Cerebellar nuclear complex (tissue), 1 donor: Measurements from ENCODE around the gene SBK2.

Experiments used
- DNase-seq, 2 experiments: peaks; one replicate each; lab custom pipeline; 2025; lab: John Stamatoyannopoulos, UW

SBK2 gene

GRCh38 chr19:55554741-55555152 is 17.8 kb upstream of the SBK2 start:
- DNase-seq = no peak

- DNase-seq = no peak
These were observed 17.4 kb upstream of the SBK2 start for GRCh38 chr19:55554302-55554701.

- DNase-seq = no peak
These were observed 16.6 kb upstream of the SBK2 start for GRCh38 chr19:55553217-55554182.

GRCh38 chr19:55552620-55553019 is 15.7 kb upstream of the SBK2 start:
- no peak for DNase-seq

- no peak for DNase-seq
These were observed 15.3 kb upstream of the SBK2 start for GRCh38 chr19:55552206-55552605.

GRCh38 chr19:55550321-55550650 is 13.4 kb upstream of the SBK2 start:
- DNase-seq = no peak

- DNase-seq = no peak
These were observed 12.8 kb upstream of the SBK2 start for GRCh38 chr19:55549500-55550320.

GRCh38 chr19:55546822-55547614 is 10.1 kb upstream of the SBK2 start:
- DNase-seq = no peak

- no peak for DNase-seq
These were observed 9.1 kb upstream of the SBK2 start for GRCh38 chr19:55546011-55546410.

GRCh38 chr19:55545443-55545842 is 8.5 kb upstream of the SBK2 start, which contains the start of gene SBK3:
SBK3 (minus strand) TSS chr19:55545543; CDS start chr19:55545543, 0 bp downstream.
- DNase-seq = no peak

- no peak for DNase-seq
These were observed 8.0 kb upstream of the SBK2 start for GRCh38 chr19:55544776-55545439.

GRCh38 chr19:55544014-55544413 is 7.1 kb upstream of the SBK2 start:
- DNase-seq = no peak

- no peak for DNase-seq
These were observed 6.6 kb upstream of the SBK2 start for GRCh38 chr19:55543567-55543966.

GRCh38 chr19:55542292-55542855 is 5.4 kb upstream of the SBK2 start:
- DNase-seq = no peak

- DNase-seq = no peak
These were observed 4.2 kb upstream of the SBK2 start for GRCh38 chr19:55541091-55541490.

GRCh38 chr19:55540619-55541018 is 3.7 kb upstream of the SBK2 start:
- peak in 1 of 2 experiments; percentile 57 for DNase-seq

- no peak for DNase-seq
These were observed 2.4 kb upstream of the SBK2 start for GRCh38 chr19:55539090-55539984.

GRCh38 chr19:55538132-55538531 is 1.2 kb upstream of the SBK2 start:
- no peak for DNase-seq

- no peak for DNase-seq
These were observed 793 bp upstream of the SBK2 start for GRCh38 chr19:55537741-55538111.

- DNase-seq = no peak
These were observed 567 bp downstream of the SBK2 start for GRCh38 chr19:55536366-55536765.
